HK-2 (cell line): ENCODE data around the gene GLRX.
"Not testable (repeated sequence)": the region's sequence is repeated elsewhere in the genome, so short reads cannot be mapped to it uniquely, and the experiment has no call there.

ENCODE experiments used
- DNase-seq: peaks from one replicate; pipeline ENCODE4 v3.0.0-alpha.2; 2018; ENCODE audit not compliant: unreplicated experiment

The GLRX gene

DNA sequence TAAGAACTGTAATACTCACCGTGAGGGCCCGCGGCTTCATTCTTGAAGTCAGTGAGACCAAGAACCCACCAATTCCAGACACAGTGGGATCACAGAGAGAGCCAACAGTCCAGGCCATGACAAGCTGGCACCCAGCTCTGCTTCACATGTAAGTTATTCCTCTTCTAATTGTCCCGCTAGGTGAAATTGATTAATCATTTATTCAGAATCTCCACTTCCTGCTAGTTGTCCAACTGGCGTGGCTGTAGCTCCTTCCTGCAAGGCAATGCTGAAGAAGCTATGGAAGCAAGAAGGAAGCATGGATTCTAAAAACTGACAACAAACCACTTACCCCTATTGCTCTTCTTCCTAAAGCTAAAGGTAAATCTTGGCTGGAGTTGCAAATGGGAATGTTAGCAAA is 30.0 kb upstream of the GLRX start:
- DNase-seq, result no peak

GRCh38 chr5:95851141-95851540 is 28.6 kb upstream of the GLRX start:
- not testable (repeated sequence) for DNase-seq

DNA sequence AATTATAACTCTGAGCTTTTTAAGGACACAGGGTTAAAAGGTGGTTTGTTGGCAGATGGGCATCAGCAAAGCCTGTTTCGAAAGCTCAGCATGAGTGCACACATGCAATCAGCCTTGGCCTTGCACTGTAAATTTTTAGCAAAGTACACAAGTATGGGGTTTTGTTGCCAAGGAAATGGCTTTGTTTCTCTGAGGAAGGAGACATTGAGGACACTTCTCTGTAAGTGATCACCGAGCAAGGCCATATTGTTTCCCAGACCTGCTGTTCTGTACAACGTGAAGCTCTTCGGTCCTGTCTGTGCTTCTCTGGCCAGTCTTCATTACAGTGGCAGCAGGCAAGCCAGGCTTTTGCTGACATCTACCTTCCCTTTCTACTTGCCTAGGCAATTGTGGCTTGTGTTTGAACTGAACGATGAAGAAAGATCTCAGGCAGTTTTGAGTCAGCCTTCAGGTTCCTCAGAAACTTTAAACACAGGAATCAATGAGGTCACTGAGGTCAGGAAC is 27.9 kb upstream of the GLRX start:
- DNase-seq, result no peak

DNA sequence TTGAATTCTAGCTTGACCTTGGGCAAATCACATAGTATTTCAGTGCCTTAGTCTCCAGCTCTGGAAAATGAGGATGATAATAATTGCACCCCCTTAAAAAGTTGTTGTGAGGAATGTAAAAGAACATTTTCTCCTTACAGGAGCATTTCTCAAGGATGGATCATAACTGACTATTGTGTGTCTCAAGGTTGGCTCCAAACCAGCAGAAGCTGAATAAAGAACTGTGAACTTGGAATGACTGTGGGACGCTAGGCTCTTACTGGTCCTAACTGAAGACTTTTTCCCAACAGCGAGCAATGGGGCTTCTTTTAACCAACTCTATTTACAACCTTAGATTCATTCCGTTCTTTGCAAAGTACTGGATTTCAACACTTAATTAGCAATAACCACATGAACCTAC is 26.2 kb upstream of the GLRX start:
- no peak for DNase-seq

GRCh38 chr5:95847261-95847592 is 24.7 kb upstream of the GLRX start:
- DNase-seq, result no peak

DNA sequence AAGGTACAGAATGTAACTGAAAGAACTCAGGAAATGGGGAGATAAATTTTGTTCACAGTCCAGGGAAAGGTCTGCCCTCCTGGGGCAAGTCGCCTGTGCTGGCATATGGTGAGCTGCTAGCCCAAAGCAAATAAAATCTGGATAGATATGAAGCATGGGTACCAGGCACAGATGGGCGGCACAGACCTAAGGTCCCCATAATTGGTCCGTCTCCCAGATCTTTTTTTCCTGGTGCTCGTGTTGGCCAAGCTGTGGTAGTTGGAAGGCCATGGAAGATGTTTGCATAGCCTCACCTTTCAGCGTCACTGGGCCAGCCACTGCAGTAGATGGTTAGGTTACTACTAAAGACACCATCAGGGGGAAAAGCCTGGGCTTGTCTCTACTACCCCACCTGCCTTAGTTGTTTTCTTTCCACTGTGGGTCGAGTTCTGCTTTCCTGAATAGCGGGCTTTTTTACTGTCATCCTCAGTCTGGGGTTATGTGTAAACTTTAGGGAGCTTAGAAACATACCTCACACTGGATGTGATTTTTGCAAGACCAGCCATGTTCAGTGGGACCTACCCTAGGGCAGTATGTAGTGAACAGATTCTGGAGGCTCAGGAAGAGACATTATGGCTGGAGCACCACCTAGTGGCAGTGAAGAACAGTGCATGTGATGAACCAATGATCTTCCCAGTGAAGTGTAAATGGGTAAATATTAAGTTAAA is 24.2 kb upstream of the GLRX start:
- peak; percentile 50 for DNase-seq

DNA sequence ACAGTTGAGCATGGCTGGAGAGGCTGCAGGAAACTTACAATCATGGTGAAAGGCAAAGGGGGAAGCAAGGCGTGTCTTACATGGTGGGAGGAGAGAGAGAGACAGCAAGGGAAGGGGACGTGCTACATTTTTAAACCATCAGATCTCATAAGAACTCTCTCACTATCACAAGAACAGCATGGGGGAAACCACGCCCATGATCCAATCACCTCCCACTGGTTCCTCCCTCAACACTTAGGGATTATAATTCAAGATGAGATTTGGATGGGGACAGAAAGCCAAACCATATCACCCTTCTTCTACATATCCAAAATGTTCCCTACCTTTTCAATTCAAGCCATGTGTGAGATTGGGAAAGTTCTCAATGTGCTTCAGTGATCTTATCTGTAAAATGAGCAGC is 22.9 kb upstream of the GLRX start:
- DNase-seq, result no peak

DNA sequence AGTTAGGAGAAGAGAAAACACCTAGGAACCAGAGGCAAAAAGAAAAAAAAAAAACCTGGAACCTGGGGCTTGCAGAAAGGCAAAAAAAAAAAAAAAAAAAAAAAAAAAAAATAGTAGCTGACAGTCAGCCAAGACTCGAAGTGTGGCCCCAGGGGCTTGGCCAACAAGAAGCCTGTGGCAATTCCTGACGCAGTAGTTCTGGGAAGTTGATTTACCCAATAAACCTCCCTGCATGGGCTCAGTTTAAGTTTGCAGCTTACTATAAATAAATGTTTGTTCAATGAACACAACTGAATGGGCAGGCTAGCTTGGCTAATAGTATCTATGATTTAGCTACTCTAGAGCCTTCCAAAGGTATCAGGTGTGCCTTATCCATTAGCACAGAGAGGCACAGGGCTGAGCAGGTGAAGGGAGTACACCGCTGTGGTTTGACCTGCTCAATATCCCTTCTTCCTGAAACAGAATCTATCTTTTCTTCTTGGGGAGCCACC is 21.3 kb upstream of the GLRX start:
- no peak for DNase-seq

DNA sequence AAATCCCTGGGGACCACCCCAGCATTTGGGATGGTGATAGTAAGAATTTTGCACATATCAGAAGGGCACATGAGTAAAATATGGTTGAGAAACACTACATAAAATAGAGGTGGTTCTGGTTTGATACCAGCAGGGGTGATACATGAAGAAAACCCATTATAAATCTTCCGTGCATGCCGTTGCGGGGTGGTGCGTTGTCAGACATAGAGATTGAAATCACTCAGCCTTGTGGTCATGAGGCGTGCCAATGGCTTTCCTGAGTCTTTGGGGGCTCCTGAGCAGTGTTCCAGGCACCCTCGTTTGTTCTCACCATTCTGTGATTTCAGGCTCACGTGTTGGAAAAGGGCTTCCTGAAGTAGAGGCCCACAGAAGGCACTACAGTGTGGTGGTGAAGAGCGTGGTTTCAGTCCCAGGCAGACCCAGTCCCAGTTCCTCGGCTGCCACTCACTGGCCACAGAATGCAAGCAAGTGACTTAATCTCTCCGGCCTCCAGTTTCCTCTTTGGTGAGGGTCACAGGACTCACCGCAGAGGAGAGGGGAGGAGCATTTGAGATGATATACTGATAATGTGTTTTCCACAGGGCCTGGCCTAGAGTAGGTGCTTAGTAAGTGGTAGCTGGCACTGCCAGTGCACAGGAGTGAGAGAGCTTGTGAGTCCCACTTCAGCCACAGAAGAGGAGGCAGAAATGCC is 20.5 kb upstream of the GLRX start:
- peak; percentile 74 for DNase-seq

GRCh38 chr5:95841914-95842812 is 19.6 kb upstream of the GLRX start:
- DNase-seq, result no peak

- DNase-seq, result no peak
Measured at GRCh38 chr5:95840956-95841705, 18.6 kb upstream of the GLRX start.

- no peak for DNase-seq
Measured at GRCh38 chr5:95839658-95840057, 17.1 kb upstream of the GLRX start.

- no peak for DNase-seq
Measured at GRCh38 chr5:95838556-95838955, 16.0 kb upstream of the GLRX start.

- no peak for DNase-seq
Measured at GRCh38 chr5:95838001-95838520, 15.5 kb upstream of the GLRX start.

- no peak for DNase-seq
Measured at GRCh38 chr5:95837492-95837891, 15.0 kb upstream of the GLRX start.

DNA sequence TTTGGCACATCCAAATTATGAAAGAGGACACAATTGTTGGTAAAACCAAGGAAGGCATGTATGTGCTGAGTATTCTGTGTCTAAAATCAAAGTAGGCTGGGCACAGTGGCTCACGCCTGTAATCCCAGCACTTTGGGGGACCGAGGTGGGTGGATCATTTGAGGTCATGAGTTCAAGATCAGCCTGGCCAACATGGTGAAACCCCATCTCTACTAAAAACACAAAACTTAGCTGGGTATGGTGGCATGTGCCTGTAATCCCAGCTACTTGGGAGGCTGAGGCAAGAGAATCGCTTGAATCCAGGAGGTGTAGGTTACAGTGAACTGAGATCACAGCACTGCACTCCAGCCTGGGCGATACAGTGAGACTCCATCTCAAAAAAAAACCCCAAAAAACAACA is 14.4 kb upstream of the GLRX start:
- not testable (repeated sequence) for DNase-seq

GRCh38 chr5:95836544-95836943 is 14.0 kb upstream of the GLRX start:
- DNase-seq, result no peak

- no peak for DNase-seq
Measured at GRCh38 chr5:95835682-95836385, 13.3 kb upstream of the GLRX start.

DNA sequence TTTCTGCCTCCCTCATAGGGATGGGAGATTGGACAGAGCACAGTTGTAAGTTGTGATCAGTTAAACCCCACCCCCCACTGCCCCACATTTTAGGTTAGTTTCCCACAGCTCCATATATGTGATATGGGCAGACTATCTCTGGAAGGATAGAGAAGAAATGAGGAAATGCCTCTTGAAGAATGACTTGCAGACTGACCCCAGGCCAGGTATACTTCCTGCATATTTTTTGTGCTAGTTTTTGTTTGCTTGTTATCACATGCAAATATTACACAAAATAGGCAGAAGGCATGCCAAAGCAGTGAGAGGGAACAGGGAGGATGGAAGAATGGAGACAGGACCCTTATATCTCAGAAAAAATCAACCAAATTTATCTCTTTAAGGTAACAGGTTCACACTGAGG is 10.1 kb upstream of the GLRX start:
- DNase-seq, result no peak

- no peak for DNase-seq
Measured at GRCh38 chr5:95830226-95830625, 7.7 kb upstream of the GLRX start.

DNA sequence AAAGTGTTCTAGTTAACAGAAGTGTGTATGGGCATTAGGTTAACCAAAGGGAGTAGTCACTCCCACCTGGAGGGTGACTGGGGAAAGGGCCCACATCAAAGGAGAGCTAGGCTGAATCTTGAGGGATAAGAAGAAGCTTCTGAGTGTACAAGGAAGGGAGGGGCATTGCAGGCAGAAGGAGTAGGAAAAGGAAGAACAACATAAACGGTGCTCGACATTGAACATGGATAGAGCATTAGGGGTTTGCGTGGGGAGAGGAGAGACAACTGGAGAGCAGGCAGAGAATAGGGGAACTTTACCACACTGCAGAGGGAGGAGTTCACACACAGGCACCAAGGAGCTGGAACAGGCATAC is 5.3 kb upstream of the GLRX start:
- no peak for DNase-seq
